HG03280 (cell line): Measurements from ENCODE around the gene MPPED1.

Experiments
- ATAC-seq: cut with Tn5 transposase; IDR thresholded peaks from one replicate; pipeline ENCODE4 v1.9.1; 2021; ENCODE audit warnings: mild to moderate bottlenecking, moderate library complexity; ENCODE audit not compliant: unreplicated experiment

The MPPED1 gene

DNA sequence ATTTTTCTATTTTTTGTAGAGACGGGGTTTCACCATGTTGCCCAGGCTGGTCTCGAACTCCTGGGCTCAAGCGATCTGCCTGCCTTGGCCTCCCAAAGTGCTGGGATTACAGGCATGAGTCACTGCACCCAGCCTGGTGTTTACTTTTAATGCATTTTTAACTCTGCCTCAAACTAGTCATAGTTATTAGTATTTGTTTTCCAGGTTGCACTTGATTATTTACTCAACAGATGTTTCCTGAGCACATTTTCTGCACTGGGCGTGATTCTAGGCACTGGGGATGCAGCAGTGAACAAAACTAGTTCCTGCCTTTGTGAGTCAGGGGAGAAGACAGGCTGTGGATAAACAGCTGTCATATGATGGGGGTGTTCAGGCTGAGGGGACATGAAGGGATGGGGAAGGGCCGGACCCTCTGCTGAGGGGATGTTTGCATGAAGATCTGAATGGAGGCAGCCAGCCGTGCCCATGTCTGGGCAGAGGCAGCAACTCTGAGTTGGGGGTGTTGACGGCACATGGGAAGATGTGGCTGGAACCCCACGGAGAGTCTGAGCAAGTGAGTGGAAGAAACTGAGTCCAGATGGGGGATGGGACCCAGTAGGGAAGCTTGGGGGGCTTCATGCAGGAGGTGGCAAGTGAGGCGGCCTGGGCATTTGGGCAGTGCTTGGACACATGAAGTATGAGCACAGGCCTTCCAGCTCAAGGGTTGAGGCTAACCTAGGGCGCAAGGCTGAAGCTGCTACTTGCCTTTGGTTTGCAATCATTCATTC, 34.4 kb downstream of the MPPED1 start:
- no peak for ATAC-seq

DNA sequence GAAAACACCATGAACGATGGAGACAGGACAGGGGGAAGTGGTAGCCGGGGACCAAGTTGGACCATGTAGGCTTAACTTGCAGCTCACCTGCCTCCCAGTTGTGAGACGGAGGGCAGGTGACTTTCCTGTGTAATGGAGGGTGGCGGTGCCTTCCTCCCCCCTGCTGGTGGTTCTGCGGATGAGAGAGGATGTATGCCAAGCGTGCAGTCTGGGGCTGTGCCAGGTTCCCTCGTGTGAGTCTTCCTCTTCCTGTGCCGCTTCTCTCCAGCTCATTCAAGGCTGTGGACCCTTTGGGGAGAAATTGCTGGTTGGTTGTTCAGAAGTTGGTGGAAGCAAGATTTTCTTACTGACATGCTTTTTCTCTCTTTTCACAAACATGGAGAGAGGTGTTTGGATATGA, 35.1 kb downstream of the MPPED1 start:
- ATAC-seq = no peak

DNA sequence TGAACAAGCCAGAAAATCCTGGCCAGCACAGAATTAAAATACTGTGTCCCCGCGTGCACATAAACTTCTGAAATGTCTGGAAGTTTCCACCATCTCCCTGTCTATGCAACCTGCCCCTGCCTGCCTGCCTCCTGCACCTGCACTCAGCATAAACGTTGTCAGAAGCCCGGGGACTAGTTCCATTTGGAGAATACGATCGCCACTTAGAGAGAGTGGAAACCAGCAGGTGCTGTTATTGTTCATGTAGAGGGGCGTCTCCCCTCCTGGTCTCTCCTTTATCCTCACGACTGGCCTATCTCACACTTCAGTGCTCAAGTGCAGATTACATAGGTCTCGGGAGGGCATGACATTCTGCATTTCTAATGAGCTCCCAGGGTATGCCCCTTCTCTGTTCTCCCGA, 35.6 kb downstream of the MPPED1 start:
- ATAC-seq = no peak

DNA sequence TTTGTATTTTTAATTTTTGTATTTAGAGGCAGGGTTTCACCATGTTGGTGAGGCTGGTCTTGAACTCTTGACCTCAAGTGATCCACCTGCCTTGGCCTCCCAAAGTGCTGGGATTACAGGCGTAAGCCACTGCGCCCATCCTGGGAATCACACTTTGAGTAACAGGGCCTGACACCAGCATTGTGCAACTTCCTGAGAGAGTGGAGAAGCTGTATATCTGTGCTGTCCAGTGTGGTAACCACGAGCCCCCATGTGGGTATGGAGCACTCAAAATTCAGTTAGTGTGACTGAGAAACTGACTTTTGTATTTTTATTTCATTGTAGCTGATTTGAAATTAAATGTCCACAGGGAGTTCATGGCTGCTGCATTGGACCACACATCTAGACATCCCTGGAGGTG, 36.2 kb downstream of the MPPED1 start:
- no peak for ATAC-seq

DNA sequence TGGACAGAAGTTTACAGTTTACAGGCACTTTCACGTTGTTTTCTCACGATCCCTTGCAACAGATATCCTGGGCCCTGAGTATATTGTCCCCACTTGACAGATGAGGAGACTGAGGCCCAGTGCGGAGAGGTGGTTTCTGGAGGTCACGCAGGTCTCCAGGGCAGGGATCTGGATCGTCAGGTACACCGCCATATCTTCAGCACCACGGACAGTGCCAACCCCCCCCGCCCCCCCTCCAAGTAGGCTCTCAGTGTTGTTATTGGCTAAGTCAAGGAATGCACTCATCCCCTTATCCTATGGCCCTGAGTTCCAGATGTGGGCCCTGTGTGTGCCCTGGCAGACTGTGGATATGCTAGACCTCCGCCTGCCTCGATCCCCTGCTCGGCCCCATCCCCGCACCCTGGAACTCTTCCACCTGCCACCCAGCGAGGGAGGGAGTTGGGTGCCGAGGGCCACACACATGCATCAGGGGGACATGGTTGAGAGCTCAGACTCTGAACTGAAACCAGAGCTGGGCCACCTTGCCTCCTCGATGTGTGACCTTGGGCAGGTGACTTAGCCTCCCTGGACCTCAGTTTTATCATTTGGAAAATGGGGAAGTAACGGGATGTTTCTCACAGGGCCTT, 37.5 kb downstream of the MPPED1 start:
- no peak for ATAC-seq

DNA sequence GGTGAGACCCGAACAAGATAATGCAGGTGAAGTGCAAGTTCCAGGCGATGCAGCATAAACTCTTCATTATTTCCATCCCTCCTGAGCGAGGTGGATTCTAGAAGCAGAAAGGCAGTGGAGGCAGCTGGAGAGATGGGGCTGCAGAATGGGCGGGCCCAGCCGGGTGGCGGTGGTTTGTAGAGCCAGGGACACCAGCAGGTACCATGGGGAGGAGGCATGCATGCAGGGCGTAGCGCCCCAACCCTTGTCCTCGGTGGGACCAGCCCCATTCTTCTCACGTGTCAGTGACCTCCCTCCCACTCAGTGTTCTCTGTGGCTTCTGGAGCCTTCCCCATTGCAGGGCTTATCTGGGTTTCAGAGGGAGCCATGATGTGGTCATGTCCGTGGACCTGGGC, 38.0 kb downstream of the MPPED1 start:
- no peak for ATAC-seq

DNA sequence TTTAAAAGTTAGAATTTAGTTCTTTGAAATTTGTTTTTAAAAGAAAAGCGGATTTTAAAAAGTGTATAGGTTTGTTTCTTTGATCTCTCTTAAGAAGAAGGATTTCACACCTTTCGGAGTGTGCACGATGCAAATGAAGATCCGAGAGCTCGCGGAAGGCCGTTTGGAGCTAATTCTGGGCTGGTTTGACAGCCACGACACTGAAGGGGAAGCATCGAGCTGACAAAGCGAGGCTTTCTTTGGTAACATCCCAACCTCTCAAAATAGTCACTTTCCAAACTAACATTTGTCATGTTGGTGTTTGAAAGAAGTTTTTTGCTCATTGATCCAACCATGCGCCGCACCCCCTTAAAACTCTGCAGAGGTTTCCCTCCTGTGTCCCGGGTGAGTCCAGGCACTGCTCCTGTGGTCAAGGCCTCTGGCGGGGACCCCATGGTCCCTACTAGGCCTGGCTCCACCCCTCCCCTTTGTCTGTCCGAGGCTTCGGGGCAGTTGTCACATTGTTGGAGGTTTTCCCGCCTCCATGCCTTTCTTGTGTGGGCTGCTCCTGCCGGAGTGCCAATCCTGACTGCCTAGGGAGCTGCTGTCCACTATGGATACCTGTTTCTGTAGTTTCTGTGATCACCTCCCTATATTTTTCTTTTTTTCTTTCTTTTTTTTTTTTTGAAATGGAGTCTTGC, 39.7 kb downstream of the MPPED1 start:
- ATAC-seq = no peak

DNA sequence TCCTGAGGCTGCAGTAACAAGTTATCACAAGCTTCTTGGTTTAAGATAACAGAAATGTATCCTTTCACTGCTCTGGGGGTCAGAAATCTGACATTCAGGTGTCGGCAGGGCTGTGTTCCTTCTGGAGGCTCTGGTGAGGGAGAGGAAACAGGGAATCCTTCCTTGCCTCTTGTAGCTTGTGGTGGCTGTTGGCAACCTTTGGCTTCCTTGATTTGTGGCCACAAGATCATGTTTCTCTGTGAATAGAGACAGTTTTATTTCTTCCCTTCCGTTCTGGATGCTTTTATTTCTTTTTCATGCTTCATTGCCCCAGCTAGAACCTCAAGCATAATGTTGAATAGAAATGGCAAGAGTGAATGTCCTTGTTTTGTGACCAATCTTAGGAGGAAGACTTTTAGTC, 44.0 kb downstream of the MPPED1 start:
- ATAC-seq = no peak

DNA sequence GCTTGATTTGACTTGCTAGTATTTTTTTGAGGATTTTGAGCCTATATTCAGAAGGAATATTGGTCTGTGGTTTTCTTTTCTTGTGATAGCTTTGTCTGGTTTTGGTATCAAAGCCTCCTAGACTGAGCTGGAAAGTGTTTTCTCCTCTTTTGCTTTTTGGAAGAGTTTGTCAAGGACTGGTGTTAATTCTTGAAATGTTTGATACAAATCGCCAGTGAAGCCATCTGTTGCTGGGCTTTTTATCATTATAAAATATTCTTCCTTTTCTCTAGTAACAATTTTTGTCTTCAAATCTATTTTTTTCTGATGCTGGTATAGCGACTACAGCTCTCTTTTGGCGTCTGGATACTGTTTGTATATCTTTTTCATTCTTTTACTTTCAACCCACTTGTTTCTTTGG, 45.2 kb downstream of the MPPED1 start:
- ATAC-seq = no peak

DNA sequence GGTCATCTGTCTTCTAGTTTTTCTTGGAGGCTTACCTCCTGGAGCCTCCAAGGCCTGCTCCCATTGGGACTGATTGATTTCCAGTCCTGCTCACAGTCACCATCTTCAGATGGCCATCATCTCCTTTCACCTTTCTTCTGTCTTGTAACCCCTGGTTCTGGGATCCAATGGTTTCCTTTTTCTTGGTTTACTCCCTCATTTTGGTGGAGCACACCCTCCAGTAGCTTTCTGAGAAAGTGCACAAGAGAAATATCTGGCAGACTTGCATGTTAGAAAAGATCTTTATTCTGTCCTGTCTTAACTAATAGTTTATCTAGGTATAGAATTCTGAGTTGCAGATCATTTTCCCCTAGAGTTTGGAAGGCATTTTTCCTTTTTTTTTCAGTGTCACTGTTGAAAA, 50.9 kb downstream of the MPPED1 start:
- ATAC-seq = no peak

DNA sequence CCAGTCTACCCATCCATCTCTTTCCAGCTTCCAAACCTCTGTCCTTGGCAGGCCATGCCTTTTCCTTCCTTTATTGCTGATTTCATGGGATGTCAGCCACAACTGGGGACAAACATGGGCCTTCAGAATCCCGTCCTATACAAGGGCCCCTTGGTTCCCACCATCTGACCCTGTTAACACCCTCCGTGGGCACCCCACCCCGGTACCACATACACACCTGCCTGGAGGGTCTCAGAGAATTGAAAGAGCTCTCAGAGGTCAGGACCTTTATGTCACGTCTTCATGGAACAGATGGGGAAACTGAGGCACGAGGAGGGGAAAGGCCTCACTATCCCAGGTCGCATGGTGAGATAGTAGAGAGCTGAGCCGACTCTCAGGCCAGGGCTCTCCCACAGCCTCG, 53.0 kb downstream of the MPPED1 start:
- no peak for ATAC-seq

DNA sequence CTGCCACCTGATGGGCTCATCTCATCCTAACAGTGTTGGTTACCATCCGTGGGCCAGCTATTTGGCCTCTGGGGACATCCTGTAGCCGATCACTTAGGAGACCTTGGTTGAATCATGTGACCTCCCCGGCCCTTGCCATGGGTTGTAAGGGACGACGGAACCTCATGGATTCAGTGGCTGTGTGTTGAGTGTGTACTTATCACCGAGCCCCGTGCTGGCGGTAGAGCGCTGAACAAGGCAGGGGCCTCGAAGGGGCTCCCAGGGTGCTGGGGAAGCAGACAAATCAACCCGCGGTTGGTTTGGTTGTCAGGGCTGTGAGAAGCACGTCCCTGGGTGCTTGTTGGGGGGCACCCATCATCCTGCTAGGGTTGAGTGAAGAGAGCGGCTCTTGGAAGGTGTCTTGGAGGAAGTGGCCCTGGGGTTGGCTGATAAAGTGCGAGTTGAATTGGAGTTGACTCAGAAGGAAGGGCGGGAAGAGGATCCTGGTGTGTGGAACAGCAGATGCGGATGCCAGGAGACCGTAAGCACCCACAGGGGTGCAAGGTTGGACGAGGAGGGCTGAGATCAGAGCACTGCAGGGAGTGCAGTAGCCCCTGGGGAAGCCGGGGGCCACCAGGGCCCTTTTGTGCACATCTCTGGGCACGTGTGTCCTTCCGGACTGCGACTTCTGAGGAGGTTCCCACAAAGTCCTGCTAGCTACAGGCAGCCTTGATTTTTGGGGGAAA, 53.6 kb downstream of the MPPED1 start:
- ATAC-seq = no peak

DNA sequence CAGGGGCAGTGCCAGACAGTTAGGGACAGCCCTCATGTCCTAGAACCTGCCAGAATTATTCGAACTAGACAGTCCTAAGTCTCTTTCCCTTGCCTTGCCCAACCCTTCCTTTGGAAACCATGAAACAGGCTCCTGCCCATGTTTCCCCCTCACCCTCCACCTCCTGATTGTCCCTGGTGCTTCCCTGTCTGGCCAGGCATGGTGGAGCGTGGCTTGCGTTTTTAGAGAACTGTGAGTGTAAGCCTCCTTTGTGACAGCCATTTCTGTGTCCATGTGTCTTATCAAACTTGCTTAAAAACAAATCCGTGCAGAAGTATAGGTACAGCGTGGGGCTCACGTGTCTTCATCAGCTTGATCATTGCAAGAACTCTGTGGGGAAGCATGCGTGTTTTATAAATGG, 54.9 kb downstream of the MPPED1 start:
- no peak for ATAC-seq

DNA sequence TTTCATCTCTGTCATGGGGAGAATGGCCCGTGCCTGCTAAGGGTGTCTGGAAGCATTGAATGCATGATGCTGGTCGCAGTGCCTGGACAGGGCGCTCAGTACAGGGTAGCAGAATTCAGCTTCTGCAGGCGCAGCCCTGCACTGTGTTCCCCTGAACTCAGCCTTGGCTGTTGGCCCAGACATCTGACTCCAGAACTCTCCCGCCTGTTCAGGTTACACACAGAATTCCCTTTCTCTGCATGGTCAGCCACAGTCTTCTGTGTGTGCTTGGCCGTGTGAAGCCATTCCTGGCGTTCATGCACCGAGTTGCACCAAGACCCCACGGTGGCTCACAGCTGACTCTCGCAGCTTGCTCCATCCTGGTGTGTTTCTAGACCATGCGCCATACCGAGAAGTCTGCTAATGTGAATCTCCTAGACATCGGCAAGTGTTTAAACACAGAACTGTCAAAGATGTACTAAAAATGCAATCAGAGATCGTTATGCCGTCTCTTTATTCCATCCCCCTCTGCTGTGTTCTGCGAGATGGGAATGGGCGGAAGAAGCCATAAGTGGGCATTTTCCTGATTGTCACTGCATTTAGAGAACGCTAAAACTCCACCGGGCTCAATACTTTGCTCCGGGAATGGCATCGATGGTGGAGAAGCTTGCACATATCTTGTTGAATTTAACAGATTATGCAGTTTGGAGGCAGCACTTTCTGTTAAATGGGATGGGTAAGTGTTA, 55.6 kb downstream of the MPPED1 start:
- ATAC-seq = no peak

DNA sequence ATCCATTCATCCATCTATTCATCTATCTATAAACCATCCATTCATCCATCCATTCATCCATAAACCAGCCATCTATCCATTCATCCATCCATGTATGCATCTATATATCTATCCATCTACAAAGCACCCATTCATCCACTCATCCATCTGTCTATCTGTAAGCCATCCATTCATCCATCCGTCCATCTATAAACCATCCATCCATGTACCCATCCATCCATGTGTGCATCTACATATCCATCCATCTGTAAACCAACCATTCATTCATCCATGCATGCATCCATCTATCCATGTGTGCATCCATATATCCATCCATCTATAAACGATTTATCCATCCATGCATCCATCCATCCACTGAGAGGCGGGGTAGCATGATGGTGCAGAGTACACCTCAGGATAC, 58.4 kb downstream of the MPPED1 start:
- ATAC-seq = no peak

DNA sequence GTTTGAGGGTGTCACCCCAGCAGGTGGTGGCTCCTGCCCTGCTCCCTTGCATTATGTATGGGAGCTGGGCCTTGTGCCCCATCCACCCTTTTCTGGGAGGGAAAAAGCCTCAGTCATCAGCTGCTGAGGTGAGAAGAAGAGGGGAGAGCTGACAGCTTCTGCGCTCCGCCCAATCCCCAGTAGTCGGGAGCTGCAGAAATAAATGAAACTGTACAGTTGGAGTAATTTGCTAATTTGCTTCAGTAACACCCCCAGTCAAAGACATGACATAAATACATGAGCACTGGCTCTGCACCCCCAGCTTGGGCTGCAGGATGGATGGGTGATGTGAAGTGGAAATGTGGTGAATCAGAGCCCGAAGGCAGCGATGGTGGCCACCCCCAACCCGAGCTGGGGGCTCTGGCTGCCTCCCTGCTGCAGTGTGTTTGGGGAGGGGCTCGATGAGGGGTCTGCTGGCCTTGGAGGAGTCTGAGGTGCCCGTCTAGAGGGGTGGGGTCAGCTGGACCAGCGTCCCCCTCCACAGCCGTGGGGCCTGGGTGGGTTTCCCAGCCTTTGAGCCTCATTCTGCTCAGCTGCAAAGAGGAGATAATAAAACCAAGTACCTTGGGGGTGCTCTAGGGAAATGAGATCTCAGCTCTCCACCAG, 59.2 kb downstream of the MPPED1 start:
- ATAC-seq = no peak

DNA sequence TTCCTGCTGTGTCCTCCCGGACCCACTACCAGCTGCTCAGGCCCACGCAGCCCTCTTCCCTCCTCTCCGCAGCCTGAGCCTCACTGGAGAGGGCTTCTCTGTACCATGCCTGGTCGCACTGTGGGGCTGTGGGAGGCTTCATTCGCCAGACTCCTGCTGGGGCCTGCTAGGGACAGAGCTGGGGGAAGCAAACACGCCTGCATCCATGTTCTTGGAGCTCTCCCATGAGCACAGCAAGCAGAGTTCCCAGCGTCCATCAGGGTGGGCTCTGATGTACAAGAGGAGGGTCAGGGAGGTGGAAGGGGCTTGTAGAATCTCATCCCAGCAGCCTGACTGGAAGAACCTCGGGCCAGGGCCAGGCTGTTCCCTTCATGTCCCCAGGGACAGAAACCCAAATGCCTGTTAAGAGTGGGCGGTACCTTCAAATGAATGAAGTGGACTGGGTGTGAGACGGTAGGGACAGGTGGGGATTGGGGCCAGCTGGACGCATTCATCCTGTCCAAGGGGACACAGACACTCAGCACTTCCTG, 59.9 kb downstream of the MPPED1 start:
- no peak for ATAC-seq

DNA sequence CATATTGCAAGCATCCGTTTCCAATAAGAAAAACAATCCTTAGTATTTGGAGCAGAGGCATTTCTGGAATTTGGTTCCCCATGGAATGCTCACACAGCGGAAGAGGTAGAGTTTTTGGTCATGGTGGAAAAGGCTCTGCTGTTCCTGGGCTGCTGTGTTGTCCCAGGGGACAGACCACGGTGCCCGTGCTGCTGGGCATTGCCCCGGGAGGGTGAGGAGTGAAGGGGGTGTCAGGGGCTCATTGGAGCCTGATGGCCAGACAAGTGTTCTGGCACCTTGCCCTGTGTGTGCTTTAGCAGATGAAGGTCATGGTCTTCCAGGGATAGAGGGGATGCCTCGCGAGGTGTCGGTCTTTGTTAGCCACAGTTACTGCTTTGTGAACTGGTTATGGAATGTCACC, 61.2 kb downstream of the MPPED1 start:
- no peak for ATAC-seq

DNA sequence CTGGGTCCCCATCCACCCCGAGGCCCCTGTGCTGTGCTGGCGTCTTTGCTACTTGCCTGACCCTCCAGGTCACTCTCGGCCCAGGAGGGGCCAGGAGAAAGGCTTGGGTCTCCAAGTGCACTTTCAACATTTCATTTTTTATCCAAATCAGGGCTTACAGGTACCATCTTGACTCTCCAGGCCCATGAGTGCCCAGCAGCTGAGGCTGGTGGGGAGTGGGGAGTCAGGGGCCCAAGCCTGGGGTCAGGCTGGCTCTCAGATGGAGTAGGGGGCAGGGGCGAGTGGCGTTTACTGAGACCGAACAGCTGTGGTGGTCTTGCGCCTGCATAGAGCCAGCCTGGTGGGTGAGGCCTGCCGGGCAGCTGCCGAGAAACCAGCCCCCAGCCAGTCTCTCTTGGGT, 61.6 kb downstream of the MPPED1 start:
- ATAC-seq = no peak
